Thyroid gland (tissue), 4 donors: ENCODE measurements around the gene PLXNB3. TPM values are rescaled to one million over a fixed set of nuclear protein-coding genes. Genes with fewer than 3 reads are reported as not detected.

ENCODE experiments used
- DNase-seq, 2 donors: peaks; one replicate each; pipeline ENCODE4 v3.0.0-alpha.2; 2019
- H3K27ac ChIP-seq, 3 donors: fragments of 200-600 bp; sonication (generic); 1 replicate in 2 of 3; 2 replicates in 1 of 3; pipeline ENCODE4 v1.5.1; 2016 to 2019; ENCODE audit warnings: mild to moderate bottlenecking in 1 of 3, moderate library complexity in 1 of 3
- H3K27me3 ChIP-seq: fragments of 200-600 bp; sonication (generic); one replicate; pipeline ENCODE4 v1.5.1; 2019
- H3K36me3 ChIP-seq, 2 donors: fragments of 200-600 bp; sonication (generic); one replicate each; pipeline ENCODE4 v1.5.1; 2016 to 2019
- H3K4me1 ChIP-seq, 2 donors: fragments of 200-600 bp; sonication (generic); one replicate each; pipeline ENCODE4 v1.5.1; 2017 to 2019
- H3K4me3 ChIP-seq, 3 donors: fragments of 200-600 bp; sonication (generic); replicated peaks in 1 of 3; 1 replicate in 2 of 3; 2 replicates in 1 of 3; pipeline ENCODE4 v1.5.1; 2016; ENCODE audit warnings: mild to moderate bottlenecking in 1 of 3
- H3K9me3 ChIP-seq: fragments of 200-600 bp; sonication (generic); one replicate; pipeline ENCODE4 v1.5.1; 2017
- POLR2A ChIP-seq, 2 donors: fragments of 450-650 bp; IDR thresholded peaks; one replicate each; pipeline ENCODE4 v1.6.1; 2017; ENCODE audit warnings: antibody characterized with exemption in 2 of 2, mild to moderate bottlenecking in 2 of 2, moderate library complexity in 1 of 2
- WGBS, 2 donors: methylation state at CpG; one replicate each; pipeline ENCODE4 v1.1.5; 2017; 5-methylcytosine and 5-hydroxymethylcytosine counted together
- intact Hi-C: fragments of 100-400 bp; cut with DNase I; formaldehyde crosslinking; loops from one replicate; pipeline ENCODE4 v1.15.1; 2023
- total RNA-seq, 4 donors: library from RNA; depleted of rRNA; stranded (reverse); fragments of >200 nt; gene quantifications; one replicate each; pipeline ENCODE4 v1.2.3, GENCODE V29; 2016
- TF ChIP-seq, protein P1 (sequence below), 6 experiments: fragments of 200-600 bp in 3 of 6; fragments of 450-650 bp in 3 of 6; sonication (generic) in 3 of 6; IDR thresholded peaks; one replicate each; pipeline ENCODE4 v1.5.1; 2016 to 2019; ENCODE audit warnings: antibody characterized with exemption in 6 of 6, mild to moderate bottlenecking in 2 of 6, inconsistent platforms in 1 of 6, moderate library complexity in 1 of 6

Gene PLXNB3
- total RNA-seq, 4 donors from 2014 or later = 0.67 to 2.0 (median 1.1) TPM

GRCh38 chrX:153735274-153735673, 28.8 kb upstream of the PLXNB3 start:
- H3K9me3 ChIP-seq = no peaks in the 10 kb centered on the region
- WGBS, 2 donors = 79 to 83% methylated on average over 9 of the region's 9 CpGs
- H3K4me3 ChIP-seq = no peak overlapping the region
- H3K4me1 ChIP-seq = no peaks in the 10 kb centered on the region
- intact Hi-C loops = no loop called here
- no peak for TF ChIP-seq POLR2A (IDR thresholded peaks at IDR 0.05)
- TF ChIP-seq, protein P1, sequence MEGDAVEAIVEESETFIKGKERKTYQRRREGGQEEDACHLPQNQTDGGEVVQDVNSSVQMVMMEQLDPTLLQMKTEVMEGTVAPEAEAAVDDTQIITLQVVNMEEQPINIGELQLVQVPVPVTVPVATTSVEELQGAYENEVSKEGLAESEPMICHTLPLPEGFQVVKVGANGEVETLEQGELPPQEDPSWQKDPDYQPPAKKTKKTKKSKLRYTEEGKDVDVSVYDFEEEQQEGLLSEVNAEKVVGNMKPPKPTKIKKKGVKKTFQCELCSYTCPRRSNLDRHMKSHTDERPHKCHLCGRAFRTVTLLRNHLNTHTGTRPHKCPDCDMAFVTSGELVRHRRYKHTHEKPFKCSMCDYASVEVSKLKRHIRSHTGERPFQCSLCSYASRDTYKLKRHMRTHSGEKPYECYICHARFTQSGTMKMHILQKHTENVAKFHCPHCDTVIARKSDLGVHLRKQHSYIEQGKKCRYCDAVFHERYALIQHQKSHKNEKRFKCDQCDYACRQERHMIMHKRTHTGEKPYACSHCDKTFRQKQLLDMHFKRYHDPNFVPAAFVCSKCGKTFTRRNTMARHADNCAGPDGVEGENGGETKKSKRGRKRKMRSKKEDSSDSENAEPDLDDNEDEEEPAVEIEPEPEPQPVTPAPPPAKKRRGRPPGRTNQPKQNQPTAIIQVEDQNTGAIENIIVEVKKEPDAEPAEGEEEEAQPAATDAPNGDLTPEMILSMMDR (IDR thresholded peaks at IDR 0.05) = no peak
- no peaks in the 10 kb centered on the region for H3K27me3 ChIP-seq
- DNase-seq = no peak
- H3K36me3 ChIP-seq = peaks cover 0 to 3% of the 10 kb centered on the region in 2 donors
- no peak overlapping the region for H3K27ac ChIP-seq

- no peak for DNase-seq
- no peaks in the 10 kb centered on the region for H3K4me1 ChIP-seq
- no peaks in the 10 kb centered on the region for H3K27me3 ChIP-seq
- TF ChIP-seq POLR2A (IDR thresholded peaks at IDR 0.05) = no peak
- TF ChIP-seq, protein P1 (IDR thresholded peaks at IDR 0.05) = no peak
- 84 to 100% methylated on average over 1 to 5 of the region's 30 CpGs for WGBS, 2 donors
- no peaks in the 10 kb centered on the region for H3K9me3 ChIP-seq
- intact Hi-C loops = no loop called here
- no peak overlapping the region for H3K27ac ChIP-seq
- peaks cover 0 to 3% of the 10 kb centered on the region in 2 donors for H3K36me3 ChIP-seq
- H3K4me3 ChIP-seq = no peak overlapping the region
Observed at GRCh38 chrX:153736071-153736820, 27.8 kb upstream of the PLXNB3 start.

DNA sequence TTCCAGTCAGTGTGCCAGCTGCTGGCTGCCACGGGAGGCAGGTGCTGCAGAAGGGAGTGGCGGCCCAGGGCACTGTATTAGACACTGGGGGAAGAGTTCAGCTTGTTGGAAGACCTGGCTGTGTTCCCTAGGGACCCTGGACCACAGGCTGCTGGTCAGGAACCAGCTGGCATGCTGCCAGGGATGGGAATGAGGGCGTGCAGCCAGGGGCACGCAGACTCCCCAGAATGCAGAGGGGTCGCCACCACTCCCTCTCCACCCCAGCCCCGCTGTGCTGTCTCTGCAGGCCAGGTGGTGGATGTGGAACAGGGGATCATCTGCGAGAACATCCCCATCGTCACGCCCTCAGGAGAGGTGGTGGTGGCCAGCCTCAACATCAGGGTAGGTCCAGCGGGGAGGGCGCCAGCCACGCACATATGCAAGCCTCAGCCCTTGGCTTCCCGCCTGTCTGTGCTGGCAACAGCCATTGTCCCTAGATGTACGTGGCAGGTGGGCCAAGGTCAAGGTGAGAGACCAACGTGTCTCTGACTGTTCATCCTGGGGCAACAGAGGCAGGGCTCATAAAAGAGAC, 27.1 kb upstream of the PLXNB3 start:
- intact Hi-C loops = no loop called here
- Histone ChIP-seq H3K4me1 (no peaks in the 10 kb centered on the region), H3K27ac (no peak overlapping the region), H3K36me3 (peaks cover 0 to 3% of the 10 kb centered on the region in 2 donors), H3K27me3 (no peaks in the 10 kb centered on the region), H3K4me3 (no peak overlapping the region), H3K9me3 (no peaks in the 10 kb centered on the region)
- no peak for DNase-seq
- TF ChIP-seq POLR2A (IDR thresholded peaks at IDR 0.05) = no peak
- TF ChIP-seq, protein P1 (IDR thresholded peaks at IDR 0.05) = no peak
- 82% methylated on average over 2 of the region's 15 CpGs; no CpG with 5 or more reads in 1 of the 2 donors for WGBS, 2 donors

DNA sequence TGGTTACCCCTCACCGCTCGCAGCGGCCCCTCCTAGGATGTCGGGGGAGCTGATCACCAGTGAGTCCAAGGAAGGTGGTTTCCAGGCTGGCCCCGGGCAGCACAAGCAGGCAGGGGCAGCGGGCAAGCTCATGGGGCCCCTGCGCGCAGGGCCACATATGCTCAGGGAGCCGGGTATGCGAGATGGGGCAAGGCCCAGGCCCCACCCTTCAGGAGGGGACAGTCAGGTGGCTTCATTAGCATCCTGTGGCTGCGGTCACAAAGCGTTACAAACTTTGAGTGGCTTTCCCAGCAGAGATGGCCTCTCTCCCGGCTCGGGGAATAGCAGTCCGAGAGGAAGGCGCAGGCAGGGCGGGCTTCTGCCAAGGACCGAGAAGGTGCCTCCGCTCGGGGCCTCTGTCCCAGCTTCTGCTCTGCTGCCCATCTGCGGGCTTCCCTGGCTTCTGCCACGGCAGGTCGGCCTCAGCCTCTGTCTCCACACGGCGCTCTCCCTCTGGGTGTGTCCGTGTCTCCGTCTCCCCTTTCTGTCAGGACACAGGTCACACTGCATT, 25.9 kb upstream of the PLXNB3 start:
- WGBS, 2 donors = 90 to 100% methylated on average over 3 to 21 of the region's 27 CpGs
- intact Hi-C loops = no loop called here
- TF ChIP-seq, protein P1 (IDR thresholded peaks at IDR 0.05) = no peak
- no peak for TF ChIP-seq POLR2A (IDR thresholded peaks at IDR 0.05)

More for the DNA sequence above, 25.9 kb upstream of the PLXNB3 start:
- Histone ChIP-seq H3K4me1 (no peaks in the 10 kb centered on the region), H3K27me3 (no peaks in the 10 kb centered on the region), H3K4me3 (no peak overlapping the region), H3K36me3 (peaks cover 0 to 3% of the 10 kb centered on the region in 2 donors), H3K9me3 (no peaks in the 10 kb centered on the region), H3K27ac (no peak overlapping the region)
- DNase-seq = no peak
